Umbilical cord (tissue), 2 donors: ENCODE results near the gene ZBTB4. TPM values are rescaled to one million over a fixed set of nuclear protein-coding genes. Genes with fewer than 3 reads are reported as not detected.

Experiments
- DNase-seq: peaks from one replicate; pipeline ENCODE4 v3.0.0-alpha.2; 2015; ENCODE audit warnings: low spot score
- total RNA-seq: library from RNA; depleted of rRNA; stranded (reverse); fragments of >200 nt; gene quantifications from one replicate; pipeline ENCODE4 v1.2.3, GENCODE V29; 2014; ENCODE audit warnings: low replicate concordance; ENCODE audit not compliant: insufficient read depth

Gene ZBTB4
- total RNA-seq, 1 donor from 2014 or later = 18.1 TPM

DNA sequence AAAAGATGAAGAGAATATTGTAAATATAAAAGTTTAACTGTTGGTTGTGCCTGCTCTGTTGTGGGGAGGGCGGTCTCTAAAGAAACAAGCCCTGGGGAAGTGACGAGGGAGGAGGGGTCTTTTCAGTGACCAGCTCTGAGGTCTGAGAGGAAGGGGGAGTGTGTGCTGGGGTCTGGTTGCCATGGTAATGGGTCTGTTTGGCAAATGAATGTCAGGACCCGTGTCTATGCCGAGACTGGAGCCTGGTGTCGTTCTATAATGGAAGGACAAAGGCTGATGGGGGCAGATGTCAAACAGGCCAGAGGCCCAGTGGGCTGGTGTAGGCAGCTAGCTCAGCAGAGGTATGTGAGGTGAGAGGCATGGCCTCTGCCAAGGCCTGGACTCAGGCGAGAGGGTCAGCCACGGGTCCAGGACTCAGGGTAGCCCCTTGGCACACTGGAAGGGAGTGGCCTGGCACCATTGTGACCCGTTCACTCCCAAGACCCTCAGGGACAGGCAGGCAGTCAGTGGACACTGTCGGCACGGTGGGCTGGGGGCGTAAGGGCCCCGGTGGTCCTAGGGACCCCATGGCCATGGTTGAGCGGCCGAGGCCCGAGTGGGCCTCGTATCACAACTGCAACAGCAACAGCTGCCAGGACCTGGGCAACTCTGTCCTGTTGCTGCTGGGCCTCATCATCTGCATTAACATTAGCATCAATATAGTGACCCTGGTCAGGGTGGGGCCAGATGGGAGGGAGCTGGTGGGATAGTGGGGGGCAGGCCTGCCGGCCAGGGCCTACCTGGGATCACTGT lies 59.4 kb downstream of the ZBTB4 start, which contains the start of gene SPEM1:
TSS of gene SPEM1 (plus strand) at position 506 of the 792 bp plus-strand sequence. CDS start at position 567, 61 bp downstream.
- DNase-seq = no peak

DNA sequence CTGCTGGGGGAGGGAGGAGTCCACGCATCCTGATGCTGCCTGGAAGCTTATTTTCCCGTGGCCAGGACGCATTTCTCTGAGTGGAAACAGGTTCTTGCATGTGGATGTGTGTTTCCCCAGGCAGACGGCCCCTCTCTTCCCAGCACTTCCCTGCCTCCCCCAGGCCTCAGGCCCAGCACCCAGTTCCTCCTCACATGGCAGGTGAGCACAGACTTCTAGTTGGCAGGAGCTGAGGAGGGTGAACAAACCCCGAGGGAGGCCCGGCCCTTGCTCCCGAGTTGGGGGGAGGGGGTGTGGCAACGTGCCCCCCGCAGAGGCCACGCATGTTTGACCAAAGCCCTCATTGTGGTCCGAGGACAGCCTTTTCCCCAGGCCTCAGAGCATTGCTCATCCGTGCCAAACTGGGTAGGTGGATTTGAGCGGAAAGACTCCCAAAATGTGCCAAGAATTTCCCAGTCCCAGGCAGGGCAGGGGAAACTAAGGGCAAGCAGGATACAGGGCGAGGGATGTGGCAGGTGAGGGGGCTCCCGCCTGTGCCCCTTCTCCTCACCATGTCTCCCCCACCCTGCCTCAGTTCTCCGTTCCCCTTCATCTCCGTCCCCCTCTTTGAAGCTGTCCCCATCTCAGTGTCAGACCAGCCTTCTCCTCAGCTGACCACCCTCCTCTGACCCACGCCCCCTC lies 60.8 kb downstream of the ZBTB4 start:
- DNase-seq = no peak

DNA sequence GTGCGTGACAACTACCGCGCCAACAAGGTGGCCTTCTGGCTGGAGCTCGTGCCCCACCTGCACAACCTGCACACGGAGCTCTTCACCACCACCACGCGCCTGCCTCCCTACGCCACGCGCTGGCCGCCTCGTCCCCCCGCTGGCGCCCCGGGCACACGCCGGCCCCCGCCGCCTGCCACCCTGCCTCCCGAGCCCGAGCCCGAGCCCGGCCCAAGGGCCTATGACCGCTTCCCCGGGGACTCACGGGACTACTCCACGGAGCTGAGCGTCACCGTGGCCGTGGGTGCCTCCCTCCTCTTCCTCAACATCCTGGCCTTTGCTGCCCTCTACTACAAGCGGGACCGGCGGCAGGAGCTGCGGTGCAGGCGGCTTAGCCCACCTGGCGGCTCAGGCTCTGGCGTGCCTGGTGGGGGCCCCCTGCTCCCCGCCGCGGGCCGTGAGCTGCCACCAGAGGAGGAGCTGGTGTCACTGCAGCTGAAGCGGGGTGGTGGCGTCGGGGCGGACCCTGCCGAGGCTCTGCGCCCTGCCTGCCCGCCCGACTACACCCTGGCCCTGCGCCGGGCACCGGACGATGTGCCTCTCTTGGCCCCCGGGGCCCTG lies 62.3 kb downstream of the ZBTB4 start:
- DNase-seq = no peak

- no peak for DNase-seq
These were observed 63.1 kb downstream of the ZBTB4 start for GRCh38 chr17:7416323-7416722.

GRCh38 chr17:7415784-7416183 lies 63.6 kb downstream of the ZBTB4 start:
- no peak for DNase-seq

- DNase-seq = no peak
These were observed 64.6 kb downstream of the ZBTB4 start for GRCh38 chr17:7414837-7415236.

DNA sequence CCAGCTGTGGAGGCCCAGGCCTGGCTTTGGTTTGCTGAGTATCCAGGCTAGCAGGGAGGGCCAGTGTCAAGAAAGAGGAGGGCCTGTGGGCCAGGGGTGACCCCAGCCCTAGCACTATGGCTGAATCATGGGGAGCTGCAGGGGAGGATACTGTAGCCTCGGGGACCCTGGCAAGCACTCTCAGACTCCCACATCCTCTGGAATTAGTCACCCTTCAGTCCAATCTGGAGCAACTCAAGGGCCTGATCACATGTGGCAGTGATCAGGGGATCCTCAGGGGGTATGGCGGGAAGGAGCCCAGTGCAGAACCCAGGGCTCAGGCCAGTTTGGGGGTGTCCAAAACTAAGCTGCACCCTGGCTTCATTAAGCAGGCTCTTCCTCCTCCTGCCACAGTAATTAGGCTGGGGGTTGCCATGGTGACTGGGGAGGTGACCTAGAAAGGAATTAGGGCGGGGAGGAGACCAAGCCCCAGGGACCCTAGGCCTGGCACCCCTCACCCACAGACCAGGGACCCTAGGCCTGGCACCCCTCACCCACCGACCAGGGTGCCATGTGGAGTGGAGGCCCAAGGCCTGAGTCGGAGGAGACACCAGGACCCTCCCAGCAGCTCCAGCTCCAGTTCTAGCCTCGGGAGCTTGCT lies 66.0 kb downstream of the ZBTB4 start:
- DNase-seq = no peak

DNA sequence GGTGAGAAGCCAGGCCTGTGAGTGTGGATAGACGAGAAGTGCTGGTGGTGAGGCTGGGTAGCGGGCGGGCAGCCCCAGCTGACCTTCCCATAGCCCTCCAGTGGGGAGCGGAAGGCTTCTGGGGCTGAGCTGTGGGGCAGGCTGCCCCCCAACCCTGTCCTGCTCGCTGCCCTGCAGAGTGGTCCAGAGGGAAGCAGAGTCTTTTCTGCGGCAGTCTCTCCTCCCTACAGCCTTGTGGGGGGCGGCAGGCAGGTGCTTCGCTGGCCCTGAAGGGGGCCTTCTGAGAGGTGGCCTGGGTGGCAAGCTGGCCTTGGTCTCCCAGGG lies 68.0 kb downstream of the ZBTB4 start:
- no peak for DNase-seq

DNA sequence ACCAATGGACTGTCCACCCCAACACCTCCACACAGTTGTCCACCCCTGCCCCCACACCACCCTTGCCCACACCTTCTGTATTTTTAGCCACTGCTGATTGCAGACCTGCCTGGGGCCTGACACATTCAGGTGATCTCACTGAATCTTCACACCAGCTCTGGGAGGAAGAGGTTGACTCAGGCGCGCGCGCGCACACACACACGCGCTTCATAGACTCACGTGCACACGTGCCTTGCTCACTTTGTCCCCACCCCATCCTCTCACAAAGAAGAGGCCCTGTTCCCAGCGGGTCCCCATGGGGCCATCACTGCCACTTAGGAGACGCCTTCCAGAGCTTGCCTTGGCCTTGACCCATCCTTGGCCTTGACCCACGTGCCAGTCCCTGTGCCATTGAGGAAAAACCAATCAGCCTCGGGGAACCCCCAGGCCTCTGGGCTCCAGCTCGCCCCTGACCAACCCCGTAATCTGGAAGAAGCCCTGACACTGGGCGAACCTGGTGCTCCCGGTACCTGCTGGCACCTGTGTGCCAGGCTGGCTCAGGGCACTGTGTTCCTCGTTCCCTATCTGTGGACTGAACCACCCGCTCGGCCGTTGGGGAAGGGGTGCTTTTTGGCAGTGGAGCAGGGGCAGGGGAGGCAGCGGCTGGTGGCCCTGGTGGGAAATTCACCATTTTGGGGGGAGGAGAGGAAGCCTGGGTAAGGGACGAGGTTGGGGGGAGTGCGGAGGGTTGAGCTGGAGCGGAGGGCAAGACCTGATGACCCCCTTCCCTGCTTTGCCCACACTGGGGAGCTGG lies 68.6 kb downstream of the ZBTB4 start:
- DNase-seq = no peak

- DNase-seq = no peak
These were observed 69.7 kb downstream of the ZBTB4 start for GRCh38 chr17:7409716-7410115.

Other genes with a start within 250 kb of the ZBTB4 start
- gene DVL2, start 245.1 kb downstream of the ZBTB4 start, total RNA-seq = 64.8 TPM
- gene PHF23, start 240.2 kb downstream of the ZBTB4 start, total RNA-seq = 29.1 TPM
- gene GABARAP, start 237.2 kb downstream of the ZBTB4 start, total RNA-seq = 240 TPM
- 15.4 TPM for gene CTDNEP1, start 227.9 kb downstream of the ZBTB4 start, total RNA-seq
- gene ELP5, start 227.4 kb downstream of the ZBTB4 start, total RNA-seq = 13.7 TPM
- 14.2 TPM for gene CLDN7, start 217.2 kb downstream of the ZBTB4 start, total RNA-seq
- gene SLC2A4, start 197.9 kb downstream of the ZBTB4 start, total RNA-seq = 7.7 TPM
- gene YBX2, start 185.0 kb downstream of the ZBTB4 start, total RNA-seq = 0.96 TPM
- gene EIF5A, start 172.0 kb downstream of the ZBTB4 start, total RNA-seq = 136 TPM
- 20.5 TPM for gene GPS2, start 164.3 kb downstream of the ZBTB4 start, total RNA-seq
- gene NEURL4, start 150.3 kb downstream of the ZBTB4 start, total RNA-seq = 35.6 TPM
- gene ACAP1, start 143.1 kb downstream of the ZBTB4 start, total RNA-seq = 5.3 TPM
- 18.3 TPM for gene KCTD11, start 127.5 kb downstream of the ZBTB4 start, total RNA-seq
- gene TMEM95, start 124.5 kb downstream of the ZBTB4 start, total RNA-seq = not detected
- 12.8 TPM for gene TNK1, start 98.5 kb downstream of the ZBTB4 start, total RNA-seq
- gene PLSCR3, start 85.1 kb downstream of the ZBTB4 start, total RNA-seq = 21.9 TPM
- gene TMEM256, start 75.5 kb downstream of the ZBTB4 start, total RNA-seq = 89.3 TPM
- gene NLGN2, start 71.8 kb downstream of the ZBTB4 start, total RNA-seq = 4.8 TPM
- gene SPEM1, start 59.3 kb downstream of the ZBTB4 start, total RNA-seq = not detected
- gene SPEM2, start 54.0 kb downstream of the ZBTB4 start, total RNA-seq = not detected
- 0.96 TPM for gene SPEM3, start 50.8 kb downstream of the ZBTB4 start, total RNA-seq
- gene TMEM102, start 44.2 kb downstream of the ZBTB4 start, total RNA-seq = 1.9 TPM
- 12.8 TPM for gene FGF11, start 40.1 kb downstream of the ZBTB4 start, total RNA-seq
- gene CHRNB1, start 34.6 kb downstream of the ZBTB4 start, total RNA-seq = 8.9 TPM
- gene SLC35G6, start 1.8 kb upstream of the ZBTB4 start, total RNA-seq = 0.24 TPM
- gene POLR2A, start 4.7 kb upstream of the ZBTB4 start, total RNA-seq = 40.7 TPM
- 14.9 TPM for gene TNFSF12, start 69.4 kb upstream of the ZBTB4 start, total RNA-seq
- gene TNFSF13, start 79.1 kb upstream of the ZBTB4 start, total RNA-seq = 7.7 TPM
- gene SENP3, start 82.3 kb upstream of the ZBTB4 start, total RNA-seq = 56.6 TPM
- 8.4 TPM for gene CD68, start 100.0 kb upstream of the ZBTB4 start, total RNA-seq
- 38.0 TPM for gene MPDU1, start 104.2 kb upstream of the ZBTB4 start, total RNA-seq
- 1.9 TPM for gene SOX15, start 110.5 kb upstream of the ZBTB4 start, total RNA-seq
- 32.7 TPM for gene FXR2, start 135.3 kb upstream of the ZBTB4 start, total RNA-seq
- gene SAT2, start 148.2 kb upstream of the ZBTB4 start, total RNA-seq = 39.7 TPM
- 3.9 TPM for gene SHBG, start 150.5 kb upstream of the ZBTB4 start, total RNA-seq
- gene ATP1B2, start 171.3 kb upstream of the ZBTB4 start, total RNA-seq = 2.6 TPM
- gene TP53, start 207.9 kb upstream of the ZBTB4 start, total RNA-seq = 9.6 TPM
- 2.4 TPM for gene WRAP53, start 208.8 kb upstream of the ZBTB4 start, total RNA-seq
- 1.9 TPM for gene EFNB3, start 225.6 kb upstream of the ZBTB4 start, total RNA-seq
- not detected for gene DNAH2, start 238.1 kb upstream of the ZBTB4 start, total RNA-seq